B cell (primary cell): Measurements from ENCODE around the gene CREBBP. TPM values are rescaled to one million over a fixed set of nuclear protein-coding genes. Genes with fewer than 3 reads are reported as not detected.
A peak's percentile ranks its signal among the peaks of the same experiment; 100 is the strongest.

Experiments used
- ATAC-seq: fragments of 200-7000 bp; cut with Tn5 transposase; one replicate; pipeline ENCODE4 v1.10.0; 2021; ENCODE audit warnings: low read depth, mild to moderate bottlenecking, moderate number of reproducible peaks, moderate library complexity
- CTCF ChIA-PET: fragments of 350-600 bp; sonication (Branson Sonifier 250); formaldehyde crosslinking; loops from one replicate; lab custom pipeline; 2021; ENCODE audit warnings: antibody characterized with exemption, inconsistent platforms; lab: Charles Lee
- POLR2A ChIA-PET: fragments of 350-600 bp; sonication (Branson Sonifier 250); formaldehyde crosslinking; loops from one replicate; lab custom pipeline; 2021; ENCODE audit warnings: antibody characterized with exemption; lab: Charles Lee
- DNase-seq: peaks from one replicate; pipeline ENCODE4 v3.0.0; 2013
- H2AFZ ChIP-seq: 2 replicates; pipeline ENCODE4 v1.6.1; 2012; ENCODE audit warnings: mild to moderate bottlenecking, low read depth, low read length; ENCODE audit not compliant: insufficient read depth, poor library complexity, severe bottlenecking
- H3K27ac ChIP-seq, 2 donors: 1 replicate in 1 of 2; 2 replicates in 1 of 2; pipeline ENCODE4 v1.5.1; 2012 to 2013; ENCODE audit warnings: low read length in 2 of 2, mild to moderate bottlenecking in 2 of 2, moderate library complexity in 1 of 2
- H3K27me3 ChIP-seq, 4 experiments: fragments of 200-600 bp in 1 of 4; sonication (generic) in 1 of 4; replicated peaks in 1 of 4; 1 replicate in 2 of 4; 2 replicates in 2 of 4; pipeline versions ENCODE4 v1.6.1 to v1.7.0; 2013 to 2016; ENCODE audit warnings: low read length in 3 of 4, mild to moderate bottlenecking in 2 of 4, mixed read lengths in 1 of 4, moderate library complexity in 1 of 4; ENCODE audit not compliant: insufficient read depth in 4 of 4, control insufficient read depth in 3 of 4; ENCODE audit errors: control extremely low read depth in 1 of 4
- H3K36me3 ChIP-seq, 2 experiments: replicated peaks in 1 of 2; 1 replicate in 1 of 2; 2 replicates in 1 of 2; pipeline versions ENCODE4 v1.6.1 to v1.7.1; 2013; ENCODE audit warnings: low read length in 1 of 2; ENCODE audit not compliant: insufficient read depth in 2 of 2, control insufficient read depth in 1 of 2; ENCODE audit errors: control extremely low read depth in 1 of 2, extremely low read depth in 1 of 2
- H3K4me1 ChIP-seq, 2 donors: fragments of 200-600 bp in 1 of 2; sonication (generic) in 1 of 2; 1 replicate in 1 of 2; 2 replicates in 1 of 2; pipeline versions ENCODE4 v1.5.1 to v1.6.1; 2013 to 2017; ENCODE audit warnings: low read length in 2 of 2; ENCODE audit not compliant: control insufficient read depth in 2 of 2, insufficient read depth in 2 of 2
- H3K4me2 ChIP-seq: replicated peaks from 2 replicates; pipeline ENCODE3; 2012; ENCODE audit warnings: mild to moderate bottlenecking, low read depth, low read length; ENCODE audit not compliant: poor library complexity, severe bottlenecking
- H3K4me3 ChIP-seq, 5 experiments: fragments of 200-600 bp in 1 of 5; sonication (generic) in 1 of 5; 1 replicate in 3 of 5; 2 replicates in 2 of 5; pipeline versions ENCODE4 v1.5.1 to v1.7.0; 2011 to 2016; ENCODE audit warnings: low read length in 4 of 5, mild to moderate bottlenecking in 4 of 5, low read depth in 2 of 5, control low read depth in 1 of 5, moderate library complexity in 1 of 5; ENCODE audit not compliant: insufficient read depth in 1 of 5; ENCODE audit errors: control extremely low read depth in 1 of 5, extremely low read depth in 1 of 5
- H3K79me2 ChIP-seq: fragments of 200-600 bp; sonication (generic); one replicate; pipeline ENCODE4 v1.6.0; 2016; ENCODE audit warnings: low read length; ENCODE audit not compliant: control insufficient read depth, insufficient read depth
- H3K9ac ChIP-seq: fragments of 200-600 bp; sonication (generic); 2 replicates; pipeline ENCODE4 v1.6.1; 2017; ENCODE audit warnings: mild to moderate bottlenecking, low read length, moderate library complexity
- H3K9me3 ChIP-seq, 3 donors: one replicate each; pipeline versions ENCODE4 v1.6.1 to v1.7.1; 2013; ENCODE audit warnings: low read length in 2 of 3; ENCODE audit not compliant: control insufficient read depth in 2 of 3, insufficient read depth in 1 of 3; ENCODE audit errors: control extremely low read depth in 1 of 3
- H4K20me1 ChIP-seq: 2 replicates; pipeline ENCODE4 v1.6.0; 2012; ENCODE audit warnings: mild to moderate bottlenecking, low read length; ENCODE audit not compliant: insufficient read depth, control insufficient read depth, poor library complexity, severe bottlenecking
- H3K27ac Mint-ChIP-seq: one replicate; pipeline ENCODE4 v1.8.0; 2021; ENCODE audit warnings: mixed read lengths
- H3K27me3 Mint-ChIP-seq: one replicate; pipeline ENCODE4 v1.8.0; 2021; ENCODE audit warnings: mixed read lengths
- H3K4me1 Mint-ChIP-seq: one replicate; pipeline ENCODE4 v1.8.0; 2021; ENCODE audit warnings: mixed read lengths
- H3K4me3 Mint-ChIP-seq: one replicate; pipeline ENCODE4 v1.8.0; 2021; ENCODE audit warnings: mixed read lengths
- H3K9me3 Mint-ChIP-seq: one replicate; pipeline ENCODE4 v1.8.0; 2022; ENCODE audit warnings: mixed read lengths; ENCODE audit not compliant: insufficient read depth
- EZH2 ChIP-seq: IDR thresholded peaks from 2 replicates; pipeline ENCODE4 v1.6.1; 2012; ENCODE audit warnings: borderline replicate concordance, low read depth, mild to moderate bottlenecking, moderate library complexity, low read length; ENCODE audit not compliant: insufficient read depth, poor library complexity, severe bottlenecking
- WGBS: methylation state at CpG from one replicate; pipeline ENCODE4 v1.1.5; 2013; ENCODE audit warnings: missing lambda C conversion rate; ENCODE audit not compliant: insufficient coverage; 5-methylcytosine and 5-hydroxymethylcytosine counted together
- intact Hi-C: fragments of 100-400 bp; cut with micrococcal nuclease; formaldehyde crosslinking; loops from one replicate; pipeline ENCODE4 v1.10.0; 2022
- polyA plus RNA-seq: library from polyadenylated mRNA; depleted of rRNA; stranded (reverse); fragments of >200 nt; gene quantifications from 2 replicates; pipeline ENCODE4 v1.2.3, GENCODE V29; 2012
- total RNA-seq, 2 donors: library from RNA; stranded (reverse); fragments of 120-200 nt in 1 of 2; gene quantifications; 1 replicate in 1 of 2; 2 replicates in 1 of 2; pipeline versions ENCODE4 v1.2.3 to v1.2.4, GENCODE V29; 2013 to 2022
- TF ChIP-seq, protein P1 (sequence below): fragments of 200-600 bp; IDR thresholded peaks from one replicate; pipeline ENCODE4 v1.8.0; 2022; ENCODE audit warnings: antibody characterized with exemption, mild to moderate bottlenecking

CREBBP gene
- total and polyA plus RNA-seq, 2 donors (not counting 1 experiment from before 2014, with no cell fraction given): 27.6 to 206 TPM

DNA sequence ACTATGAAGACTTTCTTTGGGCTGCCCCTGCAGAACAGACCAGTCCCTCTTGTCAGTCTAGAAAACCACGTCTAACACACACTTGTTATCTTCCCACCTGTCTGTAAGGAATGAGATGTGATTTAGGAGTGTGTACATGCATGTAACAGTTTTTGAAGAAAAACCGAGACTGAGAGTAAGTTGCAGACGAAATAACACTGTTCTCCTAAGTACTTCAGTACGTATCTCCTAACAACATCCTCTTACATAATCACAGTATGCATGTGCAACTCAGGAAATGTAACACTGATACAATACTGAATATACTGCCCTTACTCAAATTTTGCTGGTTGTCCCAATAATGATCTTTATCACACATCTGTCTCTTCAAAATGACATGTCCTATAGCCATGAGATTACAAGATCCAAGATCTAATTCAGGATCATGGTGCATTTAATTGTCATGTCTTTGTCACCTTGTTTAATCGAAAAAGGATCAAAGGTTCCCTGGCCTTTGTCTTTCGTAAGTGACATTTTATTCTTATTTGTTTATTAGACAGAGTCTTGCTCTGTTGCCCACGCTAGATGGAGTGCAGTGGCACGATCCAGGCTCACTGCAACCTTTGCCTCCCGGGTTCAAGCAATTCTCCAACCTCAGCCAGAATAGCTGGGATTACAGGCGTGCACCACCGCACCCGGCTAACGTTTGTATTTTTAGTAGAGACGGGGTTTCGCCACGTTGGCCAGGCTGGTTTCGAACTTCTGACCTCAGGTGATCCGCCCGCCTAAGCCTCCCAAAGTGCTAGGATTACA, 25.6 kb downstream of the CREBBP start:
- no peaks in the 10 kb centered on the region for H3K27me3 ChIP-seq
- Mint-ChIP-seq H3K27ac (peak overlapping the region; percentile 10), H3K4me3 (no peak overlapping the region), H3K4me1 (peaks cover 63% of the 10 kb centered on the region), H3K9me3 (no peaks in the 10 kb centered on the region), H3K27me3 (no peaks in the 10 kb centered on the region)
- peaks cover 85% of the 10 kb centered on the region for H4K20me1 ChIP-seq
- H2AFZ ChIP-seq: no peak overlapping the region
- H3K9me3 ChIP-seq: no peaks in the 10 kb centered on the region
- no peak for TF ChIP-seq EZH2
- TF ChIP-seq, protein P1, sequence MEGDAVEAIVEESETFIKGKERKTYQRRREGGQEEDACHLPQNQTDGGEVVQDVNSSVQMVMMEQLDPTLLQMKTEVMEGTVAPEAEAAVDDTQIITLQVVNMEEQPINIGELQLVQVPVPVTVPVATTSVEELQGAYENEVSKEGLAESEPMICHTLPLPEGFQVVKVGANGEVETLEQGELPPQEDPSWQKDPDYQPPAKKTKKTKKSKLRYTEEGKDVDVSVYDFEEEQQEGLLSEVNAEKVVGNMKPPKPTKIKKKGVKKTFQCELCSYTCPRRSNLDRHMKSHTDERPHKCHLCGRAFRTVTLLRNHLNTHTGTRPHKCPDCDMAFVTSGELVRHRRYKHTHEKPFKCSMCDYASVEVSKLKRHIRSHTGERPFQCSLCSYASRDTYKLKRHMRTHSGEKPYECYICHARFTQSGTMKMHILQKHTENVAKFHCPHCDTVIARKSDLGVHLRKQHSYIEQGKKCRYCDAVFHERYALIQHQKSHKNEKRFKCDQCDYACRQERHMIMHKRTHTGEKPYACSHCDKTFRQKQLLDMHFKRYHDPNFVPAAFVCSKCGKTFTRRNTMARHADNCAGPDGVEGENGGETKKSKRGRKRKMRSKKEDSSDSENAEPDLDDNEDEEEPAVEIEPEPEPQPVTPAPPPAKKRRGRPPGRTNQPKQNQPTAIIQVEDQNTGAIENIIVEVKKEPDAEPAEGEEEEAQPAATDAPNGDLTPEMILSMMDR: no peak
- H3K4me1 ChIP-seq: peaks cover 35 to 54% of the 10 kb centered on the region in 2 donors
- peaks cover 100% of the 10 kb centered on the region for H3K79me2 ChIP-seq
- ChIA-PET POLR2A (no interaction called here), CTCF (no interaction called here)
- H3K36me3 ChIP-seq: peaks cover 0 to 19% of the 10 kb centered on the region in 2 experiments
- ATAC-seq (no peak), DNase-seq (no peak)
- intact Hi-C loops: loop anchor here (2.0 kb wide), 1 partner anchor 56 kb away; no protein-coding TSS in a partner anchor
- H3K27ac ChIP-seq: peak overlapping the region in 1 of 2 donors; percentile 22
- H3K4me3 ChIP-seq: peak overlapping the region in 1 of 5 experiments; percentile 19
- no peak overlapping the region for H3K9ac ChIP-seq
- 93% methylated on average over 15 of the region's 19 CpGs for WGBS
- no peak overlapping the region for H3K4me2 ChIP-seq

DNA sequence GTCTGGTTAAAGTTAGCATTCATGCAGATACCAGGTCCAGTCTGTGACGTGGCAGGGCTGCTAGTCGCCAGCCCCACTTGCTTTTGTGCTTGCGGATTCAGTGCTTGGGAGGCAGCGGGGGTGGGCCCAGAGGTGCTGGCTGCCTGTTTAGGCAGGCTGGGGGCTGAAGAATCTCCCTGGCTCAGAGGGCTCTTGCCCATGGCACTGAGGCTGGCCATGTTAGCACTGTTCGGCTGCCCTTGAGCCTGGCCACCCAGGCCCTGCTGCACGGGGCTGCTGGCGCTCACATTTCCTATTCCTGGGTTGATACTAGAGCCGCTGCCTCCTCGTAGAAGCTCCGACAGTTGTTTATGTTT, 30.0 kb downstream of the CREBBP start:
- Histone ChIP-seq H3K9ac (no peak overlapping the region), H3K79me2 (peaks cover 99% of the 10 kb centered on the region), H3K4me1 (peaks cover 0 to 11% of the 10 kb centered on the region in 2 donors), H2AFZ (no peak overlapping the region), H3K4me2 (no peak overlapping the region), H3K4me3 (no peak overlapping the region), H4K20me1 (peaks cover 72% of the 10 kb centered on the region), H3K27ac (no peak overlapping the region), H3K36me3 (peaks cover 7 to 48% of the 10 kb centered on the region in 2 experiments), H3K27me3 (no peaks in the 10 kb centered on the region), H3K9me3 (no peaks in the 10 kb centered on the region)
- H3K4me1 Mint-ChIP-seq: peaks cover 39% of the 10 kb centered on the region
- DNase-seq (no peak), ATAC-seq (no peak)
- ChIA-PET CTCF (no interaction called here), POLR2A (no interaction called here)
- no peak for TF ChIP-seq EZH2
- TF ChIP-seq, protein P1: no peak
- 98% methylated on average over 10 of the region's 10 CpGs for WGBS
- H3K27me3 Mint-ChIP-seq: no peaks in the 10 kb centered on the region
- no peak overlapping the region for H3K4me3 Mint-ChIP-seq
- H3K27ac Mint-ChIP-seq: no peak overlapping the region
- intact Hi-C loops: no loop called here
- no peaks in the 10 kb centered on the region for H3K9me3 Mint-ChIP-seq
